ENCODE measurements around the gene TNFRSF1B. TPM values are rescaled to one million over a fixed set of nuclear protein-coding genes. Genes with fewer than 3 reads are reported as not detected.

The TNFRSF1B gene
- total and polyA plus RNA-seq, 2 experiments from 2014 or later, result 0.91 to 4.1 TPM

GRCh38 chr1:12135612-12136011 lies 31.2 kb upstream of the TNFRSF1B start:
- Mint-ChIP-seq H3K27ac (no peak overlapping the region), H3K27me3 (ENCODE audit: insufficient read depth, low read depth, poor library complexity) (peaks cover 3% of the 10 kb centered on the region), H3K9me3 (no peaks in the 10 kb centered on the region), H3K4me1 (no peaks in the 10 kb centered on the region; the same call in 2 of the 3 replicates), H3K36me3 (ENCODE audit: low read depth) (no peaks in the 10 kb centered on the region; the same call in 2 of the 3 replicates), H3K4me3 (no peak overlapping the region; the same call in 2 of the 3 replicates)
- no peak overlapping the region for H3K4me2 ChIP-seq
- no peak for ATAC-seq
- no peaks in the 10 kb centered on the region for H4K20me1 ChIP-seq (replicated peaks; ENCODE audit: insufficient read depth)
- H3K79me2 ChIP-seq (replicated peaks; ENCODE audit: insufficient read depth), result no peaks in the 10 kb centered on the region
- H3K4me3 ChIP-seq, result no peak overlapping the region
- H3K36me3 ChIP-seq (ENCODE audit: insufficient read depth), result no peaks in the 10 kb centered on the region
- no peak overlapping the region for H3K27ac ChIP-seq (ENCODE audit: low read depth)
- DNase-seq (ENCODE audit: low spot score), result no peak
- H3K9me2 ChIP-seq (ENCODE audit: insufficient read depth), result no peaks in the 10 kb centered on the region
- no peak for TF ChIP-seq CREB1 (CRISPR knock-in tag; IDR thresholded peaks at IDR 0.05; ENCODE audit: low read depth)
- no peak for TF ChIP-seq ZNF114 (CRISPR knock-in tag; IDR thresholded peaks at IDR 0.05)
- TF ChIP-seq REST (IDR thresholded peaks at IDR 0.05; ENCODE audit: unreplicated experiment), result no peak
- TF ChIP-seq NANOG (IDR thresholded peaks at IDR 0.05; ENCODE audit: borderline replicate concordance), result no peak
- no peak for TF ChIP-seq EZH2 (IDR thresholded peaks at IDR 0.05; ENCODE audit: low read depth, unreplicated experiment)
- TF ChIP-seq JUNB (IDR thresholded peaks at IDR 0.05; ENCODE audit: unreplicated experiment), result no peak
- no peak for TF ChIP-seq ZNF331 (CRISPR knock-in tag; IDR thresholded peaks at IDR 0.05; ENCODE audit: low read depth)
- TF ChIP-seq ZNF462 (CRISPR knock-in tag; IDR thresholded peaks at IDR 0.05), result no peak
- no peak for TF ChIP-seq CTCF (conservative IDR thresholded peaks at IDR 0.05; ENCODE audit: low read depth in 2 of 2)
- no peak for TF ChIP-seq POLR2AphosphoS5 (IDR thresholded peaks at IDR 0.05; ENCODE audit: low read depth)
- TF ChIP-seq EZH2phosphoT487 (IDR thresholded peaks at IDR 0.05; ENCODE audit: unreplicated experiment), result no peak
- TF ChIP-seq ETS1 (IDR thresholded peaks at IDR 0.05), result no peak
- no peak for TF ChIP-seq STAT1 (IDR thresholded peaks at IDR 0.05; ENCODE audit: unreplicated experiment)
- H3K27me3 ChIP-seq (ENCODE audit: insufficient read depth), result no peaks in the 10 kb centered on the region
- no peaks in the 10 kb centered on the region for H3F3A ChIP-seq (replicated peaks; ENCODE audit: low read depth)
- H2AFZ ChIP-seq, result no peak overlapping the region
- H3K4me1 ChIP-seq (ENCODE audit: insufficient read depth), result no peaks in the 10 kb centered on the region

Measured in GM23338 (cell line).